GM04504 (cell line): ENCODE measurements around the gene MFAP1.
"Not testable (repeated sequence)": the region's sequence is repeated elsewhere in the genome, so short reads cannot be mapped to it uniquely, and the experiment has no call there.

Source experiments
- DNase-seq: peaks from one replicate; pipeline ENCODE4 v3.0.0-alpha.2; 2012; ENCODE audit warnings: low read depth

Gene MFAP1

DNA sequence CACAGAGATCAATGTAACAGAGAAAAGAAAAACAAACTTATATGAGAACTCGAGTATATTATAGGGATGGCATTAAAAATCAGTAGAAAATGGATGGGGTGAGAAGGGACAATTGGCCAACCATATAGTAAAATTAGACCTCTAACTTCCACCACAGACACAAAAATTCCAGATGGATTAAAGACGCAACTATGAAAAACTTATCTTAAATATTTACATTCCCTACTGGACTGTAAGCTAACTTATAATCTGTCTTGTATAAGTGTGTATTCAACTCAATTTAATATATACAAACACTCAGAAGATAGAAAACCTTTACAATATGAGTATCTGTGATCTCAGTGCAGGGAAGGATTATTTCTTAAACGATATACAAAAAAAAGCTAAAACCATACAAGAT, 3.0 kb downstream of the MFAP1 start:
- no peak for DNase-seq

DNA sequence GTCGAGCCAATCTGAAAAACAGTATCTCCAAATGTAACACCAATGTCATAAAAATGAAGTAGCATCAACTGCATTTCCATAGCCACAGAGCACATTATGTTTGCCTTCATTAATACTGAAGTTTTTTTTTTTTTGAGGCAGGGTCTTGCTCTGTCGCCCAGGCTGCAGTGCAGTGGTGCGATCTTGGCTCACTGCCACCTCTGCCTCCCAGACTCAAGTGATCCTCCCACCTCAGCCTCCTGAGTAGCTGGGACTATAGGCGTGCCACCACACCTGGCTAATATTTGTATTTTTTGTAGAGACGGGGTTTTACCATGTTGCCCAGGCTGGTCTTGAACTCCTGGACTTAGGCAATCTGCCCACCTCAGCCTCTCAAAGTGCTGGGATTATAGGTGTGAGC, 9.4 kb downstream of the MFAP1 start:
- DNase-seq: not testable (repeated sequence)

DNA sequence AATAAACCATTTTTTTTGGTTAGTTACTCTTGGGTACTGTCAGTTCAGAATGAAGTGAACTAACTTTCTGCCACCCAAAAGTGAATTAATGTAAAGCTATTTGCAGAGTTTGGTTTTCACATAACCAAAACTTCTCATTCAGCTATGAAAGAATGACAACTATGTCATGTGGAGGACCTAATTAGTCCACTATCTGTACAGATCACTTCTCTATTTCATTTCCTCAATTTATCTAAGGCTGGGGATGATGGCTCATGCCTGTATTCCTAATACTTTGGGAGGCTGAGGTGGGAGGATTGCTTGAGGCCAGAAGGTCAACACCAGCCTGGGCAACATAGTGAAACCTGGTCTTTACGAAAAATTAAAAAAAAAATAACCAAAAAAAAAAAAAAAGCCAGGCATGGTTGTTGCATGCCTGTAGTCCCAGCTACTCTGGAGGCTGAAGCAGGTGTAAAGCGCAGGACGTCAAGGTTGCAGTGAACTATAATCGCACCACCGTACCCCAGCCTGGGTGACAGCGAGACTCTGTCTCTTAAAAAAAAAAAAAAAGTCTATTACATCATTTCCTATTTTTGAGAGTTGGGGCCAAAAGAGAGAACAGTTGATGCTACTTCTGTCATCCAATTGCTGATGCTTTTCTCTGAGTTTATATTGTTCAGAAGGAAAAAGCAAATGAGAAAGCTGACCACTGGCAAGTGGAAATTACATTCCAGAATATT, 15.4 kb downstream of the MFAP1 start:
- DNase-seq: no peak

DNA sequence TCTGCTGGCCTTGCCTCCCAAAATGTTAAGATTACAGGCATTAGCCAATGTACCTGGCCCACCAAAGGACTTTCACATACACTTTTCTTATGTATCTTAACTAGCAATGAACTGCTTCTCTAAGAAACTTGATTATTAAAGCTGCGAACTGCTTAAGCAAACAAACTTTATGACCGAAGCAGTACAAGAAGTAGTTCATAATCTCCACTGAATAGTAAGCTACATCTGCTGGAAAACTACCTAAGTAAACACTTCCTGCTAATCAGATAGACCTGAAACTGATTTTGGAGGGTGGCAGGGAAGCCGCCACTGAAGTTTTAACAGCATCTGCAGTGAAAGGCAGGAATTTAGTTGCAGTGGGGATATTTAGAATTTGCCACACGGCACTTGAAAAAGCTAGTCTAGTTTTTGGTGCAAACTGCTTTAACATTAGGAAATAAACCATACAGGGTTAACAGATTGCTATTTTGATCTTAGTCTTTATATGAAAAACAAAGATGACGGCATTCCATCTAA, 16.0 kb downstream of the MFAP1 start:
- DNase-seq: no peak

DNA sequence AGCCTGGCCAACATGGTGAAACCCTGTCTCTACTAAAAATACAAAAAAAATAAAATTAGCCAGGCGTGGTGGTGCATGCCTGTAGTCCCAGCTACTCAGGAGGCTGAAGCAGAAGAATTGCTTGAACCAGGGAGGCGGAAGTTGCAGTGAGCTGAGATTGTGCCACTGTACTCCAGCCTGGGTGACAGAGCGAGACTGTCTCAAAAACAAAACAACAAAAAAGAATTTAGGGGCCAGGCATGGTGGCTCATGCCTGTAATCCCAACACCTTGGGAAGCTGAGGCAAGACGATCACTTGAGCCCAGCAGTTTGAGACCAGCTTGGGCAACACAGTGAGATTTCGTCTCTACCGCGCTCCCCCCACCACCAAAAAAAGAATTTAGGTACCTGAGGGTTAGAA, 21.8 kb downstream of the MFAP1 start:
- not testable (repeated sequence) for DNase-seq

DNA sequence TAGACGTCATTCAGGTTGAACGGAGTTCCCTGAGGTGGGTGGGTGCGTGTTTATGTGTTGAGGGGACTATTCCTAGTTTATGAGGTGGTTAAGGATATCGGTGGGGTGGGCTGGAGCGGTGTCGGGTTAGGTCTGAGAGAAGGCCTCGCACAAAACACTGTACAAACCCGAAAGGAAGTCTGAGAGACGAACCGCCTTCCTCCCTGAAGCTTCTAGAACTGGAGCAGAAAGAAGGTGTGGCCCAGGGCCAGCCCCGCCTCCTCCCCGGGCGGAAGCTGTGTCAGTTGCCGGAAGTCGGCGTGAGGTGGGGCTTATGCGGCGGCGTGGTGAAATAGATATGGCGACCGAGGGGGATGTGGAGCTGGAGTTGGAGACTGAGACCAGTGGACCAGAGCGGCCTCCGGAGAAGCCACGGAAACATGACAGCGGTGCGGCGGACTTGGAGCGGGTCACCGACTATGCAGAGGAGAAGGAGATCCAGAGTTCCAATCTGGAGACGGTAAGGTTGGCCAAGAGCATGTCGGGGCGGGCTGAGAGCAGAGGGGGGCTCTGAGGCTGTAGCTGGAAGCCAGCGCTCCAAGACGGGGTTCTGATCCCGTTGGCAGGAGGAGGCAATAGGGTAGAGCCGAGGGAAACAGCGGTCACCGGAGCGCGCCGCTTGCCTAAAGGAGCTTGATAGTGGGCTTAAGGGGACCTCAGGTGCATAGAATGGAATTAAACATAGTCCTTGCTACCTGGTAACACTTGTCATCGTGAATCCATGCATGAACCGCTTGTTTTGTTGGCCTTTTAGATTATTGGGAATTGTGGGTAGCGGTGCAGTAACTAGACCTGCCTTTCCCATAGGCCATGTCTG, 24.0 kb downstream of the MFAP1 start, which contains the start of gene HYPK:
Gene HYPK, plus strand, starts transcription at position 314 of the 856 bp plus-strand sequence. Its CDS starts 24 bp downstream, at position 338.
- DNase-seq: peak; percentile 80

DNA sequence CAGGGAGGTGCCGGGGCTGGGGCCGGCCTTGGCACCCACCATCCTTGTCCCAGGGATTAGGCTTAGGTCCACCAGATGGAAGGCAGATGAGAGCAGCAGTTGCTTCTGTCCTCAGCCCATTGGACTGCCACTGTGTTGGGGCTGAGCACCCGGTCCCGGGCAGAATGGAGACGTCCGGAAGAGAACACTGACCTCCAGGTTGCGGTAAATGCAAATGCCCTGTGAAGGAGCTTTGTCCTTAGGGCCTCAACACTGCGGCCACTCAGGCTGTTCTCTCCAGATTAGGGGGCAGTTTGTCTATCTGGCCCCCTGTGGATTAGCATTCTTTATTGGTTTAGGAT, 24.6 kb downstream of the MFAP1 start, which contains the start of gene SERINC4:
Gene SERINC4, minus strand, starts transcription at position 276 of the 341 bp plus-strand sequence. Its CDS starts 234 bp downstream, at position 42.
- DNase-seq: no peak

DNA sequence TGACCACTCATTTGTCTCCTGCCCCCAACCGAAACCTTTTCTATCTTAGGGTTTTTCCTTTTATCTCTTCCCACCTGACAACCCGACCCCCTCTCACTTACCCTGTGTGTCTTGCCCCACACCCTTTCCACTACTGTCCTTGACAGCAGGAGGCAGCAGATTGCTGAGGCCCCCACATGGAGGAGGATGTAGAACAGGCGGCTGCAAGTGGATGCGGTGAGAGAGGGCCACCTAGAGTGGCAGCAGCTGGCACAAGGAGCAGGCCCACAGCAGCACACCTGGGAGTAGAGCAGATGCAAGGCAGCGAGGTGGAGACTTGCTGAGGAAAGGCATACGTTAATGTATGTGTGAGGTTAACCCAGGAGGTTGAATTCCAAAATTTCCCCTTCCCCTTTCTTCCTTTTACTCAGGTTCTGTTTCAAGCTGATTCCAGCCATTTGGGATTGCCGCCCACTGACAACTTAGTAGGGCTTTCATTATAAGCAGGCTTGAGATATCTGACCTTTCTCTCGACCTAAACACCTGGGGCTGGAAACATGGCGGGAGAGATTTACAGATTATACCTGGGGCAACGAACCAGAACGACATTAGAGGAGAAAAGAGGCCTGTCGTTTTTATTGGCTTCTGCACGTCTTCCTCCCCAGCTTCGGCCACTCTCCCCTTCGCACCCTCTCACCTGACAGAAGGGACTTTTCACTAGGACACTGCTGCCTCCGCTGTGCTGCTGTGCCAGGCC, 25.1 kb downstream of the MFAP1 start:
- DNase-seq: no peak

DNA sequence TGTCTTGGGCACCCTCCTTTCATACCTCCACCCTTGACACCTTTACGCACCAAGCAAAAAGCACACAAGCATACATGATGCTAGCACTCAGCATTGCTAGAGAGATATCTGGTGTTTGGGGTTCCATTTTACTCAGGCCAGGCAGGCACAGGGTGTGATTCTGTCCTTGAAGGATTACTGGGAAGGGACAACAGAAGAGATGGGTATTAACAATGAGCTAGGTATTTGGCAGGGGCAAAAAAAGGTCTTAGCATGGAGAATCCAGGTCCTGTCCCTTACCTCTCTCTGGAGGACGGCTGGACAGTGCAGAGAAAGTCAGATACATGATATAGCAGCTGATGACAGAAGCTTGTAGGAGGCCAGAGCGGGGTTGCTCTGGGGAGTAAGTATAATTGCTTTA, 27.9 kb downstream of the MFAP1 start:
- DNase-seq: no peak

DNA sequence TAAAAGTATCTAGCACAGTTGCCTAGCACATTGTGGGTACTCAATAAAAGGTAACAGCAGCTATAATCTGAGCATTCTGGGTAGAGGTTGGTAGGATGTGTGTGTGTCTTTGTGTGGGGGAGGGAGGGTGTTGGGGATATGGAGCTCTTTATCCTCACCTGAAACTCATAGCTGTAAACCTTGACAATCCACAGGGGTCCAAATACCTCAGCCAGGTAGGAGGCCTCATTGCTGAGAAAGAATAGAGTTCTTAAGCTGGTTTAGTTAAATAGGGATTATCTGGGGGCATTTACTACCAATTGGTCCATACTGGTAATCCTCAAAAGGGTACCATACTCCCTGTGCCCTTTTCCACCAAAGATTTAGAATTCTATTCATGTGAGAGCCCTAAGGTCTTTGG, 28.5 kb downstream of the MFAP1 start:
- no peak for DNase-seq

DNA sequence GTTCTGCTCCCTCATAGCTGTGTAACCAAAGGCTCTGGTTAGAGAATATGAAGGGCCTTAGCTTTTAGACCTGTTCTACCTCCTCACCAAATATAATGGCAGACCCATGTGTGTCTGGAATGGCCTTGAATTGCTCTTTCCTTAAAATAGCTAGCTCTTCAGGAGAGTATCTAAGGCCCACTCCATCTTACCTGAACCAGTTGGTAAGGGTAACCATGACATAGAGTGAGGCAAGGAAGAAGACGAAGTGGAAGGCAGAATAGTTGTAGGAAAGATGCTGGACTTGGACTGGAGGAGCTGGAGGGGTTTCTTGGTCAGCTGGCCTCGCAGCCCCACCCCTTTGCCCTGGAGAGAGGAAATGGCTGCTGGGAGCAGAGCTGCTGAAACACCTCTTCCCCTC, 29.3 kb downstream of the MFAP1 start:
- no peak for DNase-seq

DNA sequence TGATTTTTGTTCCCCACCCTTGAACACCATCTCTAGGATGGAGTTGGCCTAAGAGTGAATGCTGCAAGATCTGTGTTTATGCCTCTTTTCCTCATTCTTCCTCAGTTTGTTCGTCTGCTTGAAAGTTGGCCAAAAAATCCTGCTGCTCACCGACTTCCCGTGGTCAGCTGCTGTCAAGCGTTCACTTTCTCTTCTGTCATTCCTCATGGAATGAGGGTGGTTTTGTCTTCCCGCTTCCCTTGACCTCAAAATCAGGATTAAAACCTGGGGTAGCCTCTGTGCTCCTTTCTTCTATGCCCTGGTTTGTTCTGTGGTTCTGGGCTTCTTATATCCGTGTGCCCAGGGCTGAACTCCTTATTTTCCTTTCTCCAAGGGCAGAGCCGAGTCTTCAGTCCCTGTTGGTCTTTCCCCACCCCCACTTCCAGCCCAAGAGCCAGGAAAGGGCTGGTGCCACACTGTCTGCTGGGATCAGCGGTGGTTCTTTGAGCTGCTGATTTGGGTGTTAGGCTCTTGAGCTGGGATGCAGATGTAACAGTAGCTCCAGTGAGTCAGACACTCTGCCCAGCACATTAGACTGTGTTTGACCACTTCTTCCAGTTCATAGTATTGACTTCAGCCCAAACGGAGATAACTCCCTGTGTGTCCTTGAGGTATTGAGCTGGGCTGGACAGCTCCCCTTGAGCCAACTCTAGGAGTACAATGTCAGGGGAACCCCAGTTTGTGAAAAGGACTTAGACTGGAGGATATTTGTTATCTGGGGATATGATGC, 30.0 kb downstream of the MFAP1 start:
- DNase-seq: no peak

DNA sequence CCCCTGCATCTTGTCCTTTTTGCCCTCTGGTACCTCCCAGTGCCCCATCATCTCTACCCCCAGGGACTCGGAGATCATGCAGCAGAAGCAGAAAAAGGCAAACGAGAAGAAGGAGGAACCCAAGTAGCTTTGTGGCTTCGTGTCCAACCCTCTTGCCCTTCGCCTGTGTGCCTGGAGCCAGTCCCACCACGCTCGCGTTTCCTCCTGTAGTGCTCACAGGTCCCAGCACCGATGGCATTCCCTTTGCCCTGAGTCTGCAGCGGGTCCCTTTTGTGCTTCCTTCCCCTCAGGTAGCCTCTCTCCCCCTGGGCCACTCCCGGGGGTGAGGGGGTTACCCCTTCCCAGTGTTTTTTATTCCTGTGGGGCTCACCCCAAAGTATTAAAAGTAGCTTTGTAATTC, 30.8 kb downstream of the MFAP1 start:
- DNase-seq: no peak

DNA sequence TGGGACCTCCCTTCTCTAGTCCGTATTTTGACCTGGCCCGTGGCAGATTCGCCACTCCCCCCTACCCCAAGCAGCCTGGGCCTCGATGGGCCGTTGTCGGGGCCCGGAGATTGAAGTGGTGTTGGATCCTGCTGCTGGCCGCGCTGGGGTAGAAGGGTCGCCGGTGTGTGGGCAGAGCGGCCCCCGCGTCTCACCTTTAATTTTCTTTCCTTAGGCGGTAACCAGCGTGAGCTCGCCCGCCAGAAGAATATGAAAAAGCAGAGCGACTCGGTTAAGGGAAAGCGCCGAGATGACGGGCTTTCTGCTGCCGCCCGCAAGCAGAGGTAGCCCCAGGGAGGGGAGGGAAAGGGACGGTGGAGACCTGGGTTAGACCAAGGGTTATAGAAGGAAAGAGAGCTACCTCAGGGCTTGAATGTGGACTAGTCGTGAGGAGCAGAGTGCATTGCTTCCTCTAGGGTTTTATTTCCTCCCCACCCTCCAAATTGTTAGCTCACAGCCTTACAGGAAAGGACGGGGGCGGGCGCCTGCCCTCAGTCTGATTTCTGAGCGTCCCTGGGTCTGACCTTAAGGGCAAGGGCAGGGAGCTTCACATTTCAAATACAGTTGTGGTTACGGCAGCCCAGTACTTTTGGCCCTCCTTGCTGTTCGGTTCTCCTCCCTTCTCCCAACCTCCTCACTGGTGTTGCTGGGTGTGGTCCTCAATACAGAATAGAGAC, 31.6 kb downstream of the MFAP1 start:
- no peak for DNase-seq

DNA sequence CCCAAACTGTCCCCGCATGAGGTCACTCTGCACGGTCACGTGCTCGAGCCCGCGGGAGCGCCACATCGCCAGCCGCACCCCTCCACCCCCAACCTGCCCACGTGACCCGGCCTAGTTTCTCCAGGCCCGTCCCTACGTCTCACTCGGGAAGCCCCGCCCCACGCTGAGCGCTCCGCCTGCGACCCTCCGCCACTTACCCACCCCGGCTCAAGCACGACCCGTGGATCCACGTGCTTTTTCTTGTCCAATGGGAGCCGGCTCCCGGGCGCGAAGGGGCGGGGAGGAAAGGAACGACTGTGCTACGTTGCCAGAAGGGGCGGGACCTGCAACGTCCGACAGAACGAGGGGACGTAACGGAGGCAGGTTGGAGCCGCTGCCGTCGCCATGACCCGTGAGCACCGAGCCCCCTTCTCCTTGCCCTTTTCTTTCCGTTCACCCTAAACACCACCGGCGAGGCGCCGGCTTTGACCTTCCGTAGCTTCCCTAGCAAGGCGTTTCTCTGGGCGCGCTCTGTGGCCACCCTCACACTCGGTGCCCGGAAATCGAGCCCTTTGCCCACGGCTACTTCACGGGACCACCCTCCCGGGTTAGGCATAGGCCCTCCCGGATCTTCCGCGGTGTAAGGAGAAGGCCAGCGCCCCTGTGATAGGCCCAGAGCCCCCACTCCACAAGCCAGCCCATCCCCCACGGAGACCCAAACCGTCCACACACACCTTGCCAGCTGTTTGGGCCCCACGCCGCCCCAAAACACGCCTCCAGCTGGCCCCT, 32.3 kb downstream of the MFAP1 start, which contains the start of gene SERF2:
Gene SERF2, plus strand, starts transcription at position 328 of the 768 bp plus-strand sequence. Its CDS starts 57 bp downstream, at position 385.
- DNase-seq: peak; percentile 99

DNA sequence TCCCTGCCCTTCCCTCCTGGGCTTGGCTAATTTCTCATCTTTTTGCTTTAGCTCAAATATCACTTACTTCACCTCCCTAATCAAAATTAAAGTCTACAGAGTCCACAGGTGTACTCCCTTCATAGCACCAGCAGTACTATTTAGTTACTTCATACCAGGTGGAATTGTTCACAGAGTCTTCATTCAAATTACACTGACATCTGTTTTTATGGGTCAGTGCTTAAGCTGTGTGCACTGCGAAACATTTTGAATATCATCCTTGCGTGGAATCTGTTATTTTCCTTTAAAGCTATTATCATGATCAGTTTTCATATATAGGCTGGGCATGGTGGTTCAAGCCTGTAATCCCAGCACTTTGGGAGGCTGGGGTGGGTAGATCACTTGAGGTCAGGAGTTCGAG, 35.1 kb downstream of the MFAP1 start:
- DNase-seq: no peak

DNA sequence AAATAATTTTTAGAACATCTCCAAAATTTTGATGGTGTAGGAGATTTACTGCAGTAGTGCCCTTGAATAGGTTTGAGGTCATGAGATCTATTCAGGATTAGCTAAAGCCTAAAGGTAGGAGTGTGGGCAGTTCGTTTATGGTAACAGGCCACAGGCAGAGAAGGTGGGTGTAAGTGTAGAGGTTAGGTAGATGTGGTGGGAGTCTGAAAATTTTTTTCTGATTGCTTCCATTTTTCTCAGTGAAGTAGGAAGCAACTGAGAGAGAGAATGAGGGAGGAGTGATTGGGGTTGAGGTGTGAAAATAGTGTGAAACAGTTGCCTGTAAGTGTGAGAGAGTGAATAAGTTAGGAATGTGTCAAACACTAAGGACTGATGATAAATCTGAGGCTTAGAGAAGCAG, 45.5 kb downstream of the MFAP1 start:
- DNase-seq: no peak

DNA sequence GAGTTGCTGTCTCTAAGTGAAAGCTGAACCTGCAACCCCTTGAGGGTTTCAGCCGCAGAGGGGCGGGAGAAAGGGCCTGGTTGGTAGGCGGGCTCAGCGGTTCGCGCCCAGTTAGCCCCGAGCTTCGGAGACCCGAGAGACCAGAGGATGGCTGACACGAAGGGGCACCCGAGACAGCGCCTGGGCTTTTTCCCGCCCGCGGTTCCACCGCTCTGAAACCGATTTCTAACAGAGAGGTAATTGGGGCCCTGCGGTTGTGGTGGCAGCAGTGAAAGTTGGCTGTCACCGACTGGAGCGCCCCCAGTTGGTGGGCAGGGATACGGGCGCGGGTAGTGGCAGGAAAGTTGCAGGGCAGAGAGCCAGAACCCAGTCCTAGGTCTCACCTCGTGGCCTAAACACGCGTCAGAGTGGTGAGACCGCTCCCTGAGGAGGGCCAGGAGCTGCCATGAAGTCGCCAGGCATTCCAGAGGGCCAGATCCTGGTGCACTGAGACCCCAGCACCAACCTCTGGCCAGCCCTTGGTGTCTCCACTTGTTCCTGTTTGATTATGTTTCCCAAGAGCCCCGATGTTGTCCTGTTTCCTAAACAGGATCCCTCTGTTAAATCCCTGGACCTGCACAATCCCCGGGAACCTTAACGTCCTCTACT, 47.1 kb downstream of the MFAP1 start:
- DNase-seq: no peak

DNA sequence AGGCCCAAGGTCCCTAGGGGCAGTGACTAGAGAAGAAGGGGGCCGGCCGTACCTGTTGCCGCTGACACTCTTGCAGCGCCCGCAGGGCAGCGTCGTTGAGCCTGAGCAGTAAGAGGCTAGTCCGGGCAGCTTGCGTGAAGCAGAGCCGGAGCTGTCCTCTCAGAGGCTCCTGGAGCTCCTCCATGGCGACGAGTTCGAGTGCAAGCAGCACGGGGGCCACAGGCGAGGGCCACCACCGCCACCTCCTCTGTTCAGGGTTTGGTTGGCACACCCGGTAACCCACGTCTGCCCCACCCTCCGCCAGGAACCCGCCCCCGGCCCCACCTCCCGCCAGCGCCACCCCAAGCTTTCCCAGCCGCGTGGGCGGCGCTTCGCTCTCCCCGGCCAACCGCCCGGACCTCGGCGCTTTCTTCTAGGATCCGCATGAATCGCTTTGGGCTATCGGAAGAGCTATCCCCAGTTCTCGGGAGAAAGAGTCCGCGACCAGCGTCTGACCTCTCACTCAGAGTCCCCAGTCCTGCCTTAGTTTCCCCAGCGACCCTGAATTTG, 47.7 kb downstream of the MFAP1 start, which contains the start of gene ELL3:
Gene ELL3, minus strand, starts transcription at position 249 of the 549 bp plus-strand sequence. Its CDS starts 65 bp downstream, at position 184.
- no peak for DNase-seq
